ENCODE data around the gene MYO3B.

MYO3B gene

GRCh38 chr2:170227951-170228350, 50.0 kb downstream of the MYO3B start:
- Histone ChIP-seq H3K4me1 (ENCODE audit: control insufficient read depth in 1 of 2, insufficient read depth in 2 of 2, low read length in 2 of 2) (peaks cover 4 to 9% of the 10 kb centered on the region in 2 experiments), H3K27me3 (ENCODE audit: insufficient read depth, low read length) (no peaks in the 10 kb centered on the region), H3K4me3 (ENCODE audit: low read depth, low read length) (no peak overlapping the region), H4K12ac (ENCODE audit: low read depth, low read length) (no peak overlapping the region), H3K4me2 (ENCODE audit: low read length) (no peak overlapping the region), H3K4ac (ENCODE audit: low read depth, low read length) (no peak overlapping the region), H2BK12ac (ENCODE audit: low read length) (no peak overlapping the region), H3K27ac (ENCODE audit: low read depth, low read length) (no peak overlapping the region), H4K91ac (ENCODE audit: low read depth, low read length) (no peak overlapping the region), H3K14ac (ENCODE audit: low read length) (no peak overlapping the region), H2AK5ac (ENCODE audit: low read length) (no peak overlapping the region), H2BK120ac (ENCODE audit: insufficient read depth, low read length, poor library complexity) (no peak overlapping the region), H2BK5ac (ENCODE audit: low read depth, low read length, poor library complexity) (no peak overlapping the region), H3K36me3 (ENCODE audit: control insufficient read depth in 1 of 2, insufficient read depth in 2 of 2, low read length in 2 of 2) (no peaks in the 10 kb centered on the region), H3K79me2 (ENCODE audit: control insufficient read depth, insufficient read depth, low read length, poor library complexity) (no peaks in the 10 kb centered on the region), H3K23ac (ENCODE audit: low read length) (no peak overlapping the region), H3K18ac (ENCODE audit: low read length) (no peak overlapping the region), H3K9me3 (ENCODE audit: insufficient read depth, low read depth, low read length) (no peaks in the 10 kb centered on the region), H4K8ac (ENCODE audit: low read depth, low read length) (no peak overlapping the region), H2AFZ (ENCODE audit: insufficient read depth, low read length, poor library complexity) (no peak overlapping the region), H3K9ac (ENCODE audit: low read length) (no peak overlapping the region), H3K79me1 (ENCODE audit: low read length) (no peaks in the 10 kb centered on the region)
- peak; percentile 2 to 21 for DNase-seq
- WGBS (ENCODE audit: extremely low coverage, insufficient coverage, insufficient read length): no CpG with 5 or more reads among the region's 4 CpGs

GRCh38 chr2:170228429-170228828, 50.5 kb downstream of the MYO3B start:
- no peak overlapping the region for H3K4ac ChIP-seq (ENCODE audit: low read depth, low read length)
- no CpG with 5 or more reads among the region's 3 CpGs for WGBS (ENCODE audit: extremely low coverage, insufficient coverage, insufficient read length)
- H3K14ac ChIP-seq (ENCODE audit: low read length): no peak overlapping the region
- H2BK120ac ChIP-seq (ENCODE audit: insufficient read depth, low read length, poor library complexity): no peak overlapping the region
- H3K9ac ChIP-seq (ENCODE audit: low read length): no peak overlapping the region
- no peak for DNase-seq
- no peak overlapping the region for H3K4me3 ChIP-seq (ENCODE audit: low read depth, low read length)
- no peak overlapping the region for H2BK12ac ChIP-seq (ENCODE audit: low read length)
- no peak overlapping the region for H3K18ac ChIP-seq (ENCODE audit: low read length)
- no peak overlapping the region for H2AK5ac ChIP-seq (ENCODE audit: low read length)
- H3K9me3 ChIP-seq (ENCODE audit: insufficient read depth, low read depth, low read length): no peaks in the 10 kb centered on the region
- no peak overlapping the region for H4K8ac ChIP-seq (ENCODE audit: low read depth, low read length)
- H2AFZ ChIP-seq (ENCODE audit: insufficient read depth, low read length, poor library complexity): no peak overlapping the region
- no peaks in the 10 kb centered on the region for H3K79me1 ChIP-seq (ENCODE audit: low read length)
- no peaks in the 10 kb centered on the region for H3K36me3 ChIP-seq (ENCODE audit: control insufficient read depth in 1 of 2, insufficient read depth in 2 of 2, low read length in 2 of 2)
- H4K91ac ChIP-seq (ENCODE audit: low read depth, low read length): no peak overlapping the region
- H3K4me2 ChIP-seq (ENCODE audit: low read length): no peak overlapping the region
- no peak overlapping the region for H4K12ac ChIP-seq (ENCODE audit: low read depth, low read length)
- no peak overlapping the region for H3K27ac ChIP-seq (ENCODE audit: low read depth, low read length)
- H3K4me1 ChIP-seq (ENCODE audit: control insufficient read depth in 1 of 2, insufficient read depth in 2 of 2, low read length in 2 of 2): peaks cover 4 to 9% of the 10 kb centered on the region in 2 experiments
- H3K79me2 ChIP-seq (ENCODE audit: control insufficient read depth, insufficient read depth, low read length, poor library complexity): no peaks in the 10 kb centered on the region
- H3K27me3 ChIP-seq (ENCODE audit: insufficient read depth, low read length): no peaks in the 10 kb centered on the region
- no peak overlapping the region for H3K23ac ChIP-seq (ENCODE audit: low read length)
- H2BK5ac ChIP-seq (ENCODE audit: low read depth, low read length, poor library complexity): no peak overlapping the region

GRCh38 chr2:170229125-170229524, 51.2 kb downstream of the MYO3B start:
- no peak overlapping the region for H2BK120ac ChIP-seq (ENCODE audit: insufficient read depth, low read length, poor library complexity)
- no peak overlapping the region for H3K18ac ChIP-seq (ENCODE audit: low read length)
- no peaks in the 10 kb centered on the region for H3K79me1 ChIP-seq (ENCODE audit: low read length)
- no peak overlapping the region for H3K4me3 ChIP-seq (ENCODE audit: low read depth, low read length)
- H3K4me2 ChIP-seq (ENCODE audit: low read length): no peak overlapping the region
- H3K9ac ChIP-seq (ENCODE audit: low read length): no peak overlapping the region
- no peak overlapping the region for H2AK5ac ChIP-seq (ENCODE audit: low read length)
- no peak overlapping the region for H3K23ac ChIP-seq (ENCODE audit: low read length)
- no peak overlapping the region for H2AFZ ChIP-seq (ENCODE audit: insufficient read depth, low read length, poor library complexity)
- H4K8ac ChIP-seq (ENCODE audit: low read depth, low read length): no peak overlapping the region
- no peak overlapping the region for H4K91ac ChIP-seq (ENCODE audit: low read depth, low read length)
- H3K9me3 ChIP-seq (ENCODE audit: insufficient read depth, low read depth, low read length): no peaks in the 10 kb centered on the region
- DNase-seq: no peak
- no peaks in the 10 kb centered on the region for H3K36me3 ChIP-seq (ENCODE audit: control insufficient read depth in 1 of 2, insufficient read depth in 2 of 2, low read length in 2 of 2)
- H3K4ac ChIP-seq (ENCODE audit: low read depth, low read length): no peak overlapping the region
- peaks cover 4 to 9% of the 10 kb centered on the region in 2 experiments for H3K4me1 ChIP-seq (ENCODE audit: control insufficient read depth in 1 of 2, insufficient read depth in 2 of 2, low read length in 2 of 2)
- no peak overlapping the region for H4K12ac ChIP-seq (ENCODE audit: low read depth, low read length)
- no peak overlapping the region for H2BK12ac ChIP-seq (ENCODE audit: low read length)
- H2BK5ac ChIP-seq (ENCODE audit: low read depth, low read length, poor library complexity): no peak overlapping the region
- no peaks in the 10 kb centered on the region for H3K79me2 ChIP-seq (ENCODE audit: control insufficient read depth, insufficient read depth, low read length, poor library complexity)
- no peak overlapping the region for H3K14ac ChIP-seq (ENCODE audit: low read length)
- H3K27ac ChIP-seq (ENCODE audit: low read depth, low read length): no peak overlapping the region
- no peaks in the 10 kb centered on the region for H3K27me3 ChIP-seq (ENCODE audit: insufficient read depth, low read length)

- H3K9me3 ChIP-seq (ENCODE audit: insufficient read depth, low read depth, low read length): no peaks in the 10 kb centered on the region
- no peak overlapping the region for H3K23ac ChIP-seq (ENCODE audit: low read length)
- no peak overlapping the region for H3K4ac ChIP-seq (ENCODE audit: low read depth, low read length)
- no peak overlapping the region for H3K4me2 ChIP-seq (ENCODE audit: low read length)
- no peak overlapping the region for H2BK120ac ChIP-seq (ENCODE audit: insufficient read depth, low read length, poor library complexity)
- no peak overlapping the region for H4K12ac ChIP-seq (ENCODE audit: low read depth, low read length)
- H2AK5ac ChIP-seq (ENCODE audit: low read length): no peak overlapping the region
- H3K36me3 ChIP-seq (ENCODE audit: control insufficient read depth in 1 of 2, insufficient read depth in 2 of 2, low read length in 2 of 2): no peaks in the 10 kb centered on the region
- no peak overlapping the region for H3K9ac ChIP-seq (ENCODE audit: low read length)
- no CpG with 5 or more reads among the region's 2 CpGs for WGBS (ENCODE audit: extremely low coverage, insufficient coverage, insufficient read length)
- no peak overlapping the region for H3K18ac ChIP-seq (ENCODE audit: low read length)
- no peak overlapping the region for H3K27ac ChIP-seq (ENCODE audit: low read depth, low read length)
- no peaks in the 10 kb centered on the region for H3K79me2 ChIP-seq (ENCODE audit: control insufficient read depth, insufficient read depth, low read length, poor library complexity)
- no peak overlapping the region for H4K8ac ChIP-seq (ENCODE audit: low read depth, low read length)
- no peaks in the 10 kb centered on the region for H3K27me3 ChIP-seq (ENCODE audit: insufficient read depth, low read length)
- H4K91ac ChIP-seq (ENCODE audit: low read depth, low read length): no peak overlapping the region
- no peak overlapping the region for H3K4me3 ChIP-seq (ENCODE audit: low read depth, low read length)
- H2AFZ ChIP-seq (ENCODE audit: insufficient read depth, low read length, poor library complexity): no peak overlapping the region
- no peak overlapping the region for H2BK5ac ChIP-seq (ENCODE audit: low read depth, low read length, poor library complexity)
- H2BK12ac ChIP-seq (ENCODE audit: low read length): no peak overlapping the region
- no peak overlapping the region for H3K14ac ChIP-seq (ENCODE audit: low read length)
- no peak for DNase-seq
- no peaks in the 10 kb centered on the region for H3K79me1 ChIP-seq (ENCODE audit: low read length)
- peaks cover 4 to 9% of the 10 kb centered on the region in 2 experiments for H3K4me1 ChIP-seq (ENCODE audit: control insufficient read depth in 1 of 2, insufficient read depth in 2 of 2, low read length in 2 of 2)
These were observed 51.8 kb downstream of the MYO3B start for GRCh38 chr2:170229744-170230143.

Measured in trophoblast cell (in vitro differentiated cells and primary cell).